GM12801 (cell line): Measurements from ENCODE around the gene SSTR5.

Experiments
- CTCF ChIP-seq: IDR thresholded peaks from one replicate; pipeline ENCODE4 v1.5.1; 2011; ENCODE audit warnings: control low read depth; ENCODE audit not compliant: insufficient read length; ENCODE audit errors: extremely low read depth

SSTR5 gene

GRCh38 chr16:1122398-1122765, 49.8 kb downstream of the SSTR5 start:
- TF ChIP-seq CTCF: no peak

DNA sequence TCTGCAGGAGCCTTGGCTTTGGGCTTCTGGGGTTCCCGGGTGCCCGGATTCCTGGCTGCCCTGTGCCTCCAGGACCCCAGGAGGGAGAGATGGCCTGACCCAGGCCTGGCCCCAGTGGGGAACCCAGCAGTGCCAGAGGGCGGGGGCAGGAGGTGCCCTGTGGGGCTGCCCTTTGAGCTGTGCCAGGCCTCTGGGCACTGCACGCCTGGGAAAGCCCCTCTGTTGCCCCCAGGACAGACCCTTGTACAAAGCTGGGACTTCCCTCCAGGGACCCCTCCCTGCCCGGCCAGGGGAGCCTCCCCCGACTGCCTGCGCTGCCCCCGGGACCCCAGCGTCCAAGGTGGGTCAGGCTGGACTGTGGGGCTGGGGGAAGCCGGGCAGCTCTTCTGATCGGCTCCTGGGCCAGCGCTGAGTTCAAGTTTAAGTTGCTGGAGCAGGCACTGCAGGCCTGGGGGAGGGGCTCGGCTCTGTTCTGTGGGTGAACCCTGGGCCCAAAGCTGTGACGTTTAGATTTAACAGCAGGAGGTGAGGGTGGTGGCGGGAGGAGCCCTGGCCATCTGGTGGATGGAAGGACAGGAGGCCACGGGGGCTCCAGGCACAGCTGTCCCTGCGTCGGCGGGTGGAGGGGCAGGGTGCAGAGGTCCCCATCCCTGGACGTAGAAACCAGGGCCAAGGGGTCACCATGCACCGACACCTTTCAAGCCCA, 51.1 kb downstream of the SSTR5 start:
- TF ChIP-seq CTCF: no peak

DNA sequence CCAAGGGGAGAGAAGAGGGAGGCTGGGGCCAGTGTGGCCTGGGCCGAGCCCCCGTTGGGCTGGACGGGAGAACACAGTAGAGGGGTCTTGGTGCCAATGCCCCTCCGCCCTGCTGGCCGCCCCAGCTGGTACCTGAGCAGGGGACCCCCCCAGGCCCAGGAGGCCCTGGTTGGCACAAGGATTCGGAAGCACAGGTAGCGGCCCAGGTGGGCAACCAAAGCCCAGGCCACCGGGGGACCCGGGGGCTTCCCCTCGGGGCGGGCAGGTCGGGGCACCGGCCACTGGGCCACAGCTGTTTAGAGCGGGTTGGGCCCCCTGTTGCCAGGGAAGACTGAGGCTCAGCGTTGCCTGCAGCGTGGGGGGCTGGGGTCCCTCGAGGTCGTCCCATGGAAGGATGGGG, 51.7 kb downstream of the SSTR5 start:
- no peak for TF ChIP-seq CTCF

DNA sequence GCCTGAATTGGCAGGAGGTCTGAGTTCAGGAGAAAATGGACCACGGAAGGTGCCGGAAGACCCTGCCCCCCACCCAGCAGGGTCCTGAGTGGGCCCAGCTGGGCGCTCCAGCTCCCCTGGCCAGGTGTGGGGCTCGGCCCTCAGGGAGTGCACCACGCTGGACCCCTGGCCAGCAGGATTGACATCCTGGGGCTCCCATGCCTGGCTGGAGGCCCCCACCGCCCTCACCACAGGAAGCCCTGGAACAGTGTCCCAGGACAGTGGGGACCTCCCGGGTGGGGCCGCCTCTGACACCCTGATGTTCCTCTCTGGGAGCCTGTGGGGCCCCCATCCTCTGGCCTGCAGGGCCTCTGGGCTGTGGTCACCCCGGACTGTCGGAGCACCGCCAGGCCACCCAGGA, 52.2 kb downstream of the SSTR5 start:
- no peak for TF ChIP-seq CTCF

GRCh38 chr16:1125471-1125870, 52.9 kb downstream of the SSTR5 start:
- TF ChIP-seq CTCF: no peak

DNA sequence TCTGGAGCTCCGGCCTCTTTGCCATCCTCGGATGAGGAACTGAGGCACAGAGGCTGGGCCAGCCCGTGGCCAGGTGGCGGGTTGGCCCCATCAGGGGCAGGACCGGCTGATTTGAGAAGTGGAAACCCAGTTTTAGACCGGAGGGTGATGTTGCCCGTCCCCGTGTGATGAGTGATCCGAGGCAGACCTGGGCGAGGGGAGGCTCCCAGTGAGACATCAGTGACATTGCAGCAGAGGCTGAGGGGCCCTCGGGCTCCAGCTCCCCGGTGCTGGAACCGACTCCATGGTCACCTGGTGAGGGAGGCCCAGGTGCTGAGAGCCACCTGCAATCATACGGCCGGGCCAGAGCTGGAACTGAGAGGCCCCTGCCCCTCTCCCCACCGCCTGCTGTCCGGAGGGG, 53.5 kb downstream of the SSTR5 start:
- no peak for TF ChIP-seq CTCF

- TF ChIP-seq CTCF: no peak
Measured at GRCh38 chr16:1126586-1126985, 54.0 kb downstream of the SSTR5 start.
